ENCODE data around the gene XRCC1. TPM values are rescaled to one million over a fixed set of nuclear protein-coding genes. Genes with fewer than 3 reads are reported as not detected.

The XRCC1 gene
- total and polyA plus RNA-seq, 9 of the 15 experiments (the other 6 are each of a cell fraction or from before 2014, with no cell fraction given): 1.5 to 36.9 (median 24.9) TPM

GRCh38 chr19:43569657-43570056, 5.7 kb downstream of the XRCC1 start (continued):
- TF ChIP-seq RCOR1 (IDR thresholded peaks at IDR 0.05; ENCODE audit: borderline replicate concordance in 1 of 2, low read depth in 2 of 2, low read length in 2 of 2) (no peak), HDAC1 (IDR thresholded peaks at IDR 0.05) (no peak)

GRCh38 chr19:43564800-43565199, 10.5 kb downstream of the XRCC1 start:
- 84% methylated on average over 9 of the region's 9 CpGs for WGBS (ENCODE audit: insufficient coverage, low coverage, missing lambda C conversion rate)
- Histone ChIP-seq H2AFZ (ENCODE audit: low read depth, low read length) (no peak overlapping the region), H3K4me1 (replicated peaks in 1 of 2; ENCODE audit: control insufficient read depth in 2 of 2, insufficient read depth in 2 of 2, low read length in 2 of 2) (peaks cover 3 to 4% of the 10 kb centered on the region in 2 experiments; a peak in 4 of 5 replicates), H3K4me3 (no peak overlapping the region), H4K20me1 (replicated peaks; ENCODE audit: control insufficient read depth, insufficient read depth, low read length) (no peaks in the 10 kb centered on the region; the same call in 1 of the 2 replicates), H3K9me3 (replicated peaks; ENCODE audit: control insufficient read depth, insufficient read depth, low read depth, low read length) (no peaks in the 10 kb centered on the region), H3K27me3 (ENCODE audit: control insufficient read depth in 2 of 2, insufficient read depth in 2 of 2, low read length in 2 of 2) (no peaks in the 10 kb centered on the region), H3K27ac (ENCODE audit: extremely low read depth, low read depth, low read length) (no peak overlapping the region), H3K9me1 (ENCODE audit: control insufficient read depth, insufficient read depth, low read length) (no peaks in the 10 kb centered on the region), H3K4me2 (ENCODE audit: insufficient read depth, low read length) (no peak overlapping the region), H3K36me3 (ENCODE audit: control insufficient read depth, insufficient read depth, low read length) (peaks cover 33% of the 10 kb centered on the region; the same call in 2 of the 3 replicates), H3K9ac (ENCODE audit: insufficient read depth in 1 of 2, low read depth in 2 of 2, low read length in 2 of 2) (peak overlapping the region in 1 of 2 experiments; percentile 48; a peak in 1 of 4 replicates), H3K79me2 (ENCODE audit: control insufficient read depth, insufficient read depth, low read length) (no peaks in the 10 kb centered on the region)
- ChIA-PET CTCF (ENCODE audit: low intra/inter-chr PET ratio) (no interaction called here), POLR2A (interaction anchor here (0.9 kb wide), 1 partner anchor 9 kb away, joined by 4 read pairs; no protein-coding TSS in a partner anchor)
- in situ Hi-C loops (cut with MboI): no loop called here
- no peak for ATAC-seq
- FAIRE-seq: no peak
- intact Hi-C loops (cut with micrococcal nuclease): no loop called here
- no TSS peak for BruUV-seq (replicated peaks)
- no peak for DNase-seq (ENCODE audit: extremely low read depth in 1 of 4, low spot score in 3 of 4)
- TF ChIP-seq NFATC3 (IDR thresholded peaks at IDR 0.05) (no peak), ZNF347 (CRISPR knock-in tag; IDR thresholded peaks at IDR 0.05; ENCODE audit: low read depth) (no peak), POLR3A (IDR thresholded peaks at IDR 0.05; ENCODE audit: borderline replicate concordance, extremely low read depth, insufficient read depth, insufficient read length) (no peak), EZH2 (IDR thresholded peaks at IDR 0.05; ENCODE audit: borderline replicate concordance, low read depth, low read length) (no peak), SMARCA5 (IDR thresholded peaks at IDR 0.05) (no peak), HBP1 (CRISPR knock-in tag; IDR thresholded peaks at IDR 0.05) (no peak)
- TF ChIP-seq, protein P1, sequence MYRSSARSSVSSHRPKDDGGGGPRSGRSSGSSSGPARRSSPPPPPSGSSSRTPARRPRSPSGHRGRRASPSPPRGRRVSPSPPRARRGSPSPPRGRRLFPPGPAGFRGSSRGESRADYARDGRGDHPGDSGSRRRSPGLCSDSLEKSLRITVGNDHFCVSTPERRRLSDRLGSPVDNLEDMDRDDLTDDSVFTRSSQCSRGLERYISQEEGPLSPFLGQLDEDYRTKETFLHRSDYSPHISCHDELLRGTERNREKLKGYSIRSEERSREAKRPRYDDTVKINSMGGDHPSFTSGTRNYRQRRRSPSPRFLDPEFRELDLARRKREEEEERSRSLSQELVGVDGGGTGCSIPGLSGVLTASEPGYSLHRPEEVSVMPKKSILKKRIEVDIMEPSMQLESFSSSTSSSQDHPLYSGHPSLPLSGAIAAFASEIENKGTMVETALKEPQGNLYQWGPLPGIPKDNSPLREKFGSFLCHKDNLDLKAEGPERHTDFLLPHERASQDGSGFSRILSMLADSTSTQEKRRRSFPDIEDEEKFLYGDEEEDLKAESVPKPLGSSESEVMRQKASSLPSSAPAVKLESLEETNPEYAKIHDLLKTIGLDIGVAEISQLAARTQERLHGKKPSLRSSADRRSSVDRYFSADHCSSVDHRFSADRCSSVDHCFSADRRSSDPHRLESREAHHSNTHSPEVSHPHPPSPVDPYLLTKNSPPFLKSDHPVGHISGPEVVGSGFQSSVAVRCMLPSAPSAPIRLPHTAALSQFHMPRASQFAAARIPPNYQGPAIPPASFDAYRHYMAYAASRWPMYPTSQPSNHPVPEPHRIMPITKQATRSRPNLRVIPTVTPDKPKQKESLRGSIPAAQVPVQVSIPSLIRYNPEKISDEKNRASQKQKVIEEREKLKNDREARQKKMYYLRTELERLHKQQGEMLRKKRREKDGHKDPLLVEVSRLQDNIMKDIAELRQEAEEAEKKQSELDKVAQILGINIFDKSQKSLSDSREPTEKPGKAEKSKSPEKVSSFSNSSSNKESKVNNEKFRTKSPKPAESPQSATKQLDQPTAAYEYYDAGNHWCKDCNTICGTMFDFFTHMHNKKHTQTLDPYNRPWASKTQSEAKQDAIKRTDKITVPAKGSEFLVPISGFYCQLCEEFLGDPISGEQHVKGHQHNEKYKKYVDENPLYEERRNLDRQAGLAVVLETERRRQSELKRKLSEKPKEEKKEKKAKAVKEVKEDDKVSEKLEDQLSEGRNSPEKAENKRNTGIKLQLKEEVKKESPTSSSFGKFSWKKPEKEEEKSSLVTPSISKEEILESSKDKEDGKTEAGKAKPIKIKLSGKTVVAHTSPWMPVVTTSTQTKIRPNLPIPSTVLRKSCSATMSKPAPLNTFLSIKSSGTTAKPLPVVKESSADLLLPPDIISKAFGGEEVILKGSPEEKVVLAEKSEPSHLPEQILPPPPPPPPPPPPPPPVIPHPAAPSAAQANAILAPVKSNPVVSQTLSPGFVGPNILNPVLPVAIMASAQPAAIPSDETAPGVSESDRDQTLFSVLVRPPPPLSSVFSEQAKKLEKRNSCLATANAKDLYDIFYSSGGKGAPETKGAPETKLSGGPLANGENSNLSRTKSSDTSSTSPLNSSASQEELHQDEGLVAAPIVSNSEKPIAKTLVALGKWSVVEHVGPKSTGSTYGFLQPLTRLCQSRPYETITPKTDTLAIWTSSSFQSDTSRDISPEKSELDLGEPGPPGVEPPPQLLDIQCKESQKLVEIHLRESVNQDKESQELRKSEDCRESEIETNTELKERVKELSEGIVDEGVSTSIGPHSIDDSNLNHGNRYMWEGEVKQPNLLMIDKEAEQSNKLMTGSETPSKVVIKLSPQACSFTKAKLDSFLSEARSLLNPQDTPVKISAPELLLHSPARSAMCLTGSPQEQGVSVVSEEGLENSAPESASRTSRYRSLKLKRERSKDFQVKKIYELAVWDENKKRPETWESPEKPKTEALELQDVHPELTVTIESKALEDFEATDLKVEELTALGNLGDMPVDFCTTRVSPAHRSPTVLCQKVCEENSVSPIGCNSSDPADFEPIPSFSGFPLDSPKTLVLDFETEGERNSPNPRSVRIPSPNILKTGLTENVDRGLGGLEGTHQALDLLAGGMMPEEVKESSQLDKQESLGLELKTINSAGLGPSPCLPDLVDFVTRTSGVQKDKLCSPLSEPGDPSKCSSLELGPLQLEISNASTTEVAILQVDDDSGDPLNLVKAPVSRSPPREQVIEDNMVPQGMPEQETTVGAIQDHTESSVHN (IDR thresholded peaks at IDR 0.05; ENCODE audit: borderline replicate concordance in 1 of 2, low read depth in 1 of 2): no peak
- TF ChIP-seq, protein P2, sequence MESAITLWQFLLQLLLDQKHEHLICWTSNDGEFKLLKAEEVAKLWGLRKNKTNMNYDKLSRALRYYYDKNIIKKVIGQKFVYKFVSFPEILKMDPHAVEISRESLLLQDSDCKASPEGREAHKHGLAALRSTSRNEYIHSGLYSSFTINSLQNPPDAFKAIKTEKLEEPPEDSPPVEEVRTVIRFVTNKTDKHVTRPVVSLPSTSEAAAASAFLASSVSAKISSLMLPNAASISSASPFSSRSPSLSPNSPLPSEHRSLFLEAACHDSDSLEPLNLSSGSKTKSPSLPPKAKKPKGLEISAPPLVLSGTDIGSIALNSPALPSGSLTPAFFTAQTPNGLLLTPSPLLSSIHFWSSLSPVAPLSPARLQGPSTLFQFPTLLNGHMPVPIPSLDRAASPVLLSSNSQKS (CRISPR knock-in tag; IDR thresholded peaks at IDR 0.05): no peak
